Thymus (tissue), 11 donors: ENCODE data around the gene AARS2. TPM values are rescaled to one million over a fixed set of nuclear protein-coding genes. Genes with fewer than 3 reads are reported as not detected.
"Not testable (repeated sequence)": the region's sequence is repeated elsewhere in the genome, so short reads cannot be mapped to it uniquely, and the experiment has no call there.

ENCODE experiments used
- DNase-seq, 9 donors: peaks; one replicate each; pipeline ENCODE4 v3.0.0-alpha.2; 2013; ENCODE audit warnings: low spot score in 9 of 9, low read depth in 6 of 9, missing footprints in 1 of 9
- H3K27ac ChIP-seq, 2 donors: one replicate each; pipeline ENCODE4 v1.5.1; 2013; ENCODE audit warnings: control low read depth in 1 of 2, low read depth in 1 of 2, low read length in 1 of 2, mild to moderate bottlenecking in 1 of 2, moderate library complexity in 1 of 2
- H3K27me3 ChIP-seq, 2 donors: one replicate each; pipeline ENCODE4 v1.5.1; 2013; ENCODE audit warnings: low read length in 1 of 2; ENCODE audit not compliant: control insufficient read depth in 2 of 2, insufficient read depth in 1 of 2
- H3K36me3 ChIP-seq, 2 donors: one replicate each; pipeline ENCODE4 v1.5.1; 2013; ENCODE audit warnings: low read length in 1 of 2, mild to moderate bottlenecking in 1 of 2, moderate library complexity in 1 of 2; ENCODE audit not compliant: control insufficient read depth in 2 of 2, insufficient read depth in 2 of 2
- H3K4me1 ChIP-seq, 2 donors: one replicate each; pipeline ENCODE4 v1.5.1; 2013; ENCODE audit warnings: low read length in 2 of 2; ENCODE audit not compliant: control insufficient read depth in 2 of 2, insufficient read depth in 2 of 2
- H3K4me3 ChIP-seq, 2 donors: one replicate each; pipeline ENCODE4 v1.5.1; 2013; ENCODE audit warnings: low read length in 2 of 2, control low read depth in 1 of 2, mild to moderate bottlenecking in 1 of 2
- H3K9me3 ChIP-seq, 2 donors: one replicate each; pipeline ENCODE4 v1.5.1; 2013; ENCODE audit warnings: low read length in 1 of 2, mild to moderate bottlenecking in 1 of 2; ENCODE audit not compliant: control insufficient read depth in 2 of 2, insufficient read depth in 1 of 2
- WGBS: extraction: QIAGEN DNeasy Blood & Tissue Kit; methylation state at CpG from one replicate; pipeline ENCODE4 v1.1.7; 2013; 5-methylcytosine and 5-hydroxymethylcytosine counted together
- polyA plus RNA-seq: library from polyadenylated mRNA; stranded (reverse); fragments of 200-250 nt; gene quantifications from one replicate; pipeline ENCODE4 v1.2.3, GENCODE V29; 2013
- total RNA-seq: library from RNA; stranded (reverse); fragments of 120-200 nt; gene quantifications from one replicate; pipeline ENCODE4 v1.2.4, GENCODE V29; 2013
- donor health status: healthy.

Gene AARS2
- total and polyA plus RNA-seq, 2 donors, result 5.6 to 9.8 TPM

DNA sequence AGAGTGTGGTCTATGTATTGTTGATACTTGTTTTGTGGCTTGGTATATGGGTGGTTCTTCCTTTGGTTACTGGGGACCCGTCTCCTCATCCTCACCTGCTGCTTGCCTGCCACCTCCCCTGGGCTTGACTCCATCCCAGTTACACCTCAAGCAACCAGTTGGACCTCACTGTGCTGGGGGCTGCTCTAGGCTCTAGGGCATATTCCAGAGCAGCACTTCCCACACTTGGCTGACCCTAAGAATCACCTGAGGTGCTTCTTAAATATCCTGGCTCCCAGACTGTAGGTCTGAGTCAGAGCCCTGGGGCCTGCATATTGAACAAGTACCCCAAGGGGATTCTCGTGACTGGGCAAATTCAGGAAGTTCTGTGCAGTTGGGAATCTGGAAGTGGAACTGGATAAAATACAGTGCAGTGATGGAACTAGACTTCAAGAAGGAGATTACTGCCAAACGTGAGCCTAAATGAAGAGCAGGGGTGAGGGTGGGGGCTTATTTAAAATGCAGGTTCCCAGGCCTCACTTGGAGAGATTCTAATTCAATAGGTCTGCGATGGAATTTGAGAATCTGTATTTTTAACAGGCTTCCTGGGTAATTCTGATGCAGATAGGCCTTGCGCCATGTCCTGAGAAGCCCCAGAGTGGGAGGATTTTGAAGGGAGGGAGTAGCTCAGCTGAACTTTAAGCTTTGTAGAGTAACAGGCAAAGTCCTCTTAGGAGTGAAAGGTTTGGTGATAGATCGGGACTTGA lies 36.9 kb upstream of the AARS2 start:
- H3K4me1 ChIP-seq, result no peaks in the 10 kb centered on the region
- no peaks in the 10 kb centered on the region for H3K9me3 ChIP-seq
- no peaks in the 10 kb centered on the region for H3K36me3 ChIP-seq
- peaks cover 0 to 13% of the 10 kb centered on the region in 2 donors for H3K27me3 ChIP-seq
- H3K4me3 ChIP-seq, result no peak overlapping the region
- H3K27ac ChIP-seq, result no peak overlapping the region
- 90% methylated on average over 6 of the region's 6 CpGs for WGBS
- no peak for DNase-seq

DNA sequence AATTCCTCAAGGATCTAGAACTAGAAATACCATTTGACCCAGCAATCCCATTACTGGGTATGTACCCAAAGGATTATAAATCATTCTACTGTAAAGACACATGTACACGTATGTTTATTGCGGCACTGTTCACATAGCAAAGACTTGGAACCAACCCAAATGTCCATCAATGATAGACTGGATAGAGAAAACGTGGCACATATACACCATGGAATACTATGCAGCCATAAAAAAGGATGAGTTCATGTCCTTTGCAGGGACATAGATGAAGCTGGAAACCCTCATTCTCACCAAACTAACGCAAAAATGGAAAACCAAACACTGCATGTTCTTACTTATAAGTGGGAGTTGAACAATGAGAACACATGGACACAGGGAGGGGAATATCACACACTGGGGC lies 33.7 kb upstream of the AARS2 start:
- not testable (repeated sequence) for H3K4me1 ChIP-seq, H3K27ac ChIP-seq, DNase-seq, H3K4me3 ChIP-seq, H3K36me3 ChIP-seq, H3K9me3 ChIP-seq
- peaks cover 15 to 43% of the 10 kb centered on the region in 2 donors for H3K27me3 ChIP-seq
- 87% methylated on average over 4 of the region's 4 CpGs for WGBS

DNA sequence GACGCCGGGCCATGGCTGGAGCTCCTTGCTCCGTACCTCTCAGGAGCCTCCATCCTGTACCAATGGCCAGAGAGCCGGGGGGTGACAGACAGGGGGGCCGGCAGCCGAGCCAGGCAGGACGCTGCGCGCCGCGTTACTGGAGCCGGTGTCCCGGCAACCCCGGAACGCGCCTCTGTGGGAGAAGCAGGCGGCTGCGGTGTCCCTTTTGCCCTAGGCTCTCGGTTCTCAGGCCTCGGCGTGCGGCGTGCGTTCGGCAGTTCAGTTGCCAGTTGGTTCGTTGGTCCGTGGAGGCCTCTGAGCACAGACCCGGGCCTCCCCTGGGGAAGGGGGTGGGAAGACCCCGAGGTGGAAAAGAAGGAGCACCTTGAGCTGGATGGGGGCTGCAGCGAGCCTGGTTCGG lies 29.3 kb upstream of the AARS2 start, which contains the start of gene SPATS1:
Gene SPATS1 (plus strand): TSS at position 162 of the 400 bp plus-strand sequence. CDS start 446 bp downstream, outside the sequence.
- no peak within 1 kb of the TSS for H3K4me3 ChIP-seq
- peaks cover 15 to 64% of the 10 kb centered on the region in 2 donors for H3K27me3 ChIP-seq
- no peaks in the 10 kb centered on the region for H3K4me1 ChIP-seq
- no peak within 1 kb of the TSS for H3K27ac ChIP-seq
- H3K9me3 ChIP-seq, result no peaks in the 10 kb centered on the region
- 3% methylated on average over 31 of the region's 31 CpGs for WGBS
- DNase-seq, result no peak
- H3K36me3 ChIP-seq, result no peaks in the 10 kb centered on the region

DNA sequence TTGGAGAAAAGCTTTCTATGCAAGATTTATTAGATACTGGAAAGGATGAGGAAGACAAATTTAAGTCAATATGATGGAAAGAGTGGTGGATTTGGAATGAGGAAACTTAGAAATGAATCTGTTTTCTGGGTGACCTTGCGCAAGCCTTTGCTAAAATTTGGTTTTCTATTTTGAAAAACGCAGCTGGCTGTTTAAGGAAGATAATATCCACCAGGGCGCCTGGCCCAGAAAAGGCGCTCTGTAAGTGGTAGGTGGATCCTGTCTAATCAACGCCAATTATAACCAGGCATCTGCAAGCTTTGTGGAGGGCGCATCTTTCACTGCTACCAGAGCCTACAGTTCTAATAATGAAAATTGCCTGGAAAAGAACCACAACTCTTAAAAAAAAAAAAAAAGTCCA lies 28.9 kb upstream of the AARS2 start:
- peaks cover 15 to 68% of the 10 kb centered on the region in 2 donors for H3K27me3 ChIP-seq
- H3K9me3 ChIP-seq, result no peaks in the 10 kb centered on the region
- DNase-seq, result no peak
- no peaks in the 10 kb centered on the region for H3K4me1 ChIP-seq
- no peaks in the 10 kb centered on the region for H3K36me3 ChIP-seq
- H3K4me3 ChIP-seq, result no peak overlapping the region
- H3K27ac ChIP-seq, result no peak overlapping the region
- 31% methylated on average over 6 of the region's 6 CpGs for WGBS

DNA sequence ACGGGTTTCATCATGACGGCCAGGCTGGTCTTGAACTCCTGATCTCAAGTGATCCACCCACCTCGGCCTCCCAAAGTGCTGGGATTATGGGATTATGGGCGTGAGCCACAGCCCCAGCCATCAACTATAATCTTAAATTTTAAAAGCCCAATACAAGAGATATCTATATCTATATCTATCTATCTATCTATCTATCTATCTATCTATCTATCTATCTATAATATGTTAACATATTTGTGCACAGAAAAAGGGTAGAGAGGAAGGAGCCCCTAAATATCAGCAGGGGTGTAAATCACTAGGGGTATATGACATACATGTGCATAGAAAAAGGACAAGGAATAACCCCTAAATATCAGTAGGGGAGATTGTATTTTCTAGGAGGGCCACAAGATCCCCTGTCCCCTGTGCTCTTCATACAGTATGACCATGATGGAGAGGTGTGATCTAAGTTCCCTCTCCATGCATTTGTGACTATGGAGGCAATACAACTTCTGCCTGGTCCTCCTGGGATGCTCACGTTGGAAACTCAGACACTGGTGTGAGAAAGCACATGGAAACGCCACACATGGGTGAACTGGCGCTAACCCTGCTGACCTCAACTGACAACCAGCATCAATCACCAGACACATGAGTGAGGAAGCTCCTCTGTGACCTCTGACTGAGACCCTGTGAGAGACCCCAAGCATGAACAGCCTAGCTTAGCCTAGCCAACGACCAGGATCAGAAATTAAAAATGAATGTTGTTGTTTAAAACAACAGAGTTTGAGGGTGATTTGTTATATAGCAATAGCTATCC lies 28.1 kb upstream of the AARS2 start:
- peaks cover 15 to 67% of the 10 kb centered on the region in 2 donors for H3K27me3 ChIP-seq
- DNase-seq, result no peak

DNA sequence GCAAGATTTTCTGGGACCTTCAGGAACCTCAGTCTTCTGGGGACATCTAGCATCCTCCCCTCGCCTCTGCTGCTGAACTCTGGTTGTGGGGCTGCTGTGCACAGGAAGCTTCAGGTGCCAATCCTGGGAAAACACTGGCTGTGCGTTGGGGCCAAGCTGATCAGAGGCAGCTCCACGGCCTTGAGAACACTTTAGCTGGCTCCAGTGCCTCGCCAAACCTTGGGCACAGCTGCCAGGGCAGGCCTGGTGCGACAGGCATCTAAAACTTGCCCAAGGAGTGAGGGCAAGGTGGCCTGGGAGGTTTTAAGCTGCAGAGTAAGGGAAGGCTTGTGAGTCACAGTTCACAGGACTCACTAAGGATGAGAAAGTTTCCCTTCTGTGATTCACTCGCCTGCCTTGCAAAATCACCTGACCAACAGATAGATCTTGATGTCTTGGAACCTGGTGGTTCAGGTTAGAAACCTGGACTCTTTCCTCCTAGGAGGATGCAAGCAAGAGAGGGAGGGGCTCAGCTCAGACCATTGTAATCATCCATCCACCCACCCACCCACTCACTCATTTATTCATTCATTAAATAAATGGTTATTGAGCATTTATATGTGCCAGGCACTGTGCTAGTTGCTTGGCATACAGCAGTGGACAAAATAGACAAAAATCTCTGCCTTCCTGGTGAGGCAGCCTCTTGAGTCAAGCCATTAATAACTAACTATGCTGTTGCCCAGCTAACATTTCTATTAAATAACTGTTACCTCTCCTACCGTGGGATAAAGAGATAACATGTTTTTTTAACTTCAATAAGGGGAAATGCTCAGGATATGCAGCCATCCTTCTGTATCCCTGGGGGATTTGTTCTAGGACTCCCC lies 26.8 kb upstream of the AARS2 start:
- H3K4me3 ChIP-seq, result no peak overlapping the region
- H3K27ac ChIP-seq, result no peak overlapping the region
- no peaks in the 10 kb centered on the region for H3K9me3 ChIP-seq
- H3K27me3 ChIP-seq, result peaks cover 15 to 57% of the 10 kb centered on the region in 2 donors
- WGBS, result 87% methylated on average over 7 of the region's 7 CpGs
- H3K4me1 ChIP-seq, result no peaks in the 10 kb centered on the region
- no peaks in the 10 kb centered on the region for H3K36me3 ChIP-seq
- DNase-seq, result no peak

More for the DNA sequence above, 28.1 kb upstream of the AARS2 start:
- H3K9me3 ChIP-seq, result no peaks in the 10 kb centered on the region
- WGBS, result 87% methylated on average over 8 of the region's 8 CpGs
- H3K4me3 ChIP-seq, result no peak overlapping the region
- H3K36me3 ChIP-seq, result no peaks in the 10 kb centered on the region
- no peaks in the 10 kb centered on the region for H3K4me1 ChIP-seq
- no peak overlapping the region for H3K27ac ChIP-seq

DNA sequence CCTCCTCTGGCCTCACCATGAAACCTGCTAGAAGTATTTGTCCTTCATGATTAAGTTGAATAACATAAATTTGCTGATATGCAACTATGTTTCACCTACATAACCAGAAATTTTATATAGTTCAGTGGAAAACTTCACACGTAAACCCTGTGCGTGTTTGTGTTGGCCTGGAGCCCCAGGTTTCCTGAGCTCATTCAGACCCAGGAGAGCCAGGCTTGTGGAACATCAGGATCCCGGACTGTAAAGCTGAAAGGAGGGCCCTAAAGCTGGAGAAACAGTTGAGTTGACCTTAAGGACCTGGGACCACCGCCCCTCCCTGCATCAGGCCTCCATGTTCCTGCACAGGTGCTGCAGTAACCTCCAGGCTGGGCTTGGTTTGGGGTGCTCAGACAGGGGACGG lies 26.2 kb upstream of the AARS2 start:
- peaks cover 15 to 52% of the 10 kb centered on the region in 2 donors for H3K27me3 ChIP-seq
- H3K4me3 ChIP-seq, result no peak overlapping the region
- no peak for DNase-seq
- no peaks in the 10 kb centered on the region for H3K36me3 ChIP-seq
- 93% methylated on average over 5 of the region's 5 CpGs for WGBS
- H3K27ac ChIP-seq, result no peak overlapping the region
- no peaks in the 10 kb centered on the region for H3K9me3 ChIP-seq
- H3K4me1 ChIP-seq, result no peaks in the 10 kb centered on the region

DNA sequence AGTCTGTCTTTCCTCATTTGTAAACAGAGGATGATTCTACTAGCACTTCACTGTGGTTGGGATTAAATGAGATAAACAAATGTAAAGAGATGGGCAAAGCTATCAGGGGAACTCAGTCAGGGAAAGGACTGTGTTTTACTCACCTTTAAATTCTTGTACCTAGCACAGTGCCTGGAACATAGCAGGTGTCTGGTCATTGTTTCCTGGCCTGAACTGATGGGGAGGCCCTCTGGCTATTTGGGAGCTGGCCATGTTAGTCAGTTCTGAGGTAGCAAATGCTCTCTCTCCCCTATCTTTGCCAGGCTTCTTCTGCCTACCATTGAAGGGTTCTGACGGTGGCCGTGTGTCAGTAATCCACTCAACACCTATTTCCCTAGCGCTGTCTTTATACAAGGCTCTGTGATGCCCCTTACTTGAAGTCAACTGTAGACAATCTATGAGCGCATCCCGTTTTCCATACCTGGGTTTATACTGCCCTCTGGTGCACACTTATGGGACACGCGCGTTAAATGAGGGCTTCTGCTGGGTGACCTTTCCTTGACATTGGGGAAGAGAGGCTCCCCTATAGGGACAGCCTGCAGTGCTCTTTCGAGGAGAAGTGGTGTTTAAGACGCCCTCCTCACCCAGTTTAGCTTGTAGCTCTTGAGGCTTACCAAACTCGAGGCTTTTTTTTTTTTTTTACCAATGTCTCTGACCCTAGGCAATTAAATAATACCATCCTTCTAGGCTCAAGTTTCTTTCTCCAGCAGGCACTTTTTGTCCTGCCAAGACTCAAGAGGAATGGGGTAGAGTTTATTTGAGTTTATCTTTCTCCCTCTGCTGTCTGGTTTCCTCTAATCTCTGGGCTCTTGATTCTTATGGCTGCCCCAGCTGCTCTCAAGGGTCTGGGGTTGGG lies 25.3 kb upstream of the AARS2 start:
- 5% methylated on average over 11 of the region's 11 CpGs for WGBS
- peak; percentile 26 to 81 (median 65) for DNase-seq

More for the DNA sequence above, 25.3 kb upstream of the AARS2 start:
- Histone ChIP-seq H3K27me3 (peaks cover 10 to 44% of the 10 kb centered on the region in 2 donors), H3K4me1 (no peaks in the 10 kb centered on the region), H3K9me3 (no peaks in the 10 kb centered on the region), H3K4me3 (no peak overlapping the region), H3K36me3 (no peaks in the 10 kb centered on the region), H3K27ac (no peak overlapping the region)
